ENCODE data around the gene RECK. TPM values are rescaled to one million over a fixed set of nuclear protein-coding genes. Genes with fewer than 3 reads are reported as not detected.
"Not testable (repeated sequence)": the region's sequence is repeated elsewhere in the genome, so short reads cannot be mapped to it uniquely, and the experiment has no call there.

Gene RECK
- total RNA-seq, 4 donors from 2014 or later: 14.3 to 37.7 (median 30.7) TPM

- TF ChIP-seq POLR2A (IDR thresholded peaks at IDR 0.05) (no peak), CTCF (IDR thresholded peaks at IDR 0.05) (no peak)
- DNase-seq: no peak
- Histone ChIP-seq H3K4me1 (no peaks in the 10 kb centered on the region), H3K4me3 (no peak overlapping the region), H3K27me3 (no peaks in the 10 kb centered on the region), H3K27ac (no peak overlapping the region), H3K9me3 (no peaks in the 10 kb centered on the region), H3K36me3 (no peaks in the 10 kb centered on the region)
- intact Hi-C loops (cut with DNase I; ENCODE audit: low total_unique reads): no loop called here
Measured at GRCh38 chr9:35996358-35996970, 40.2 kb upstream of the RECK start.

GRCh38 chr9:35997016-35997415 lies 39.7 kb upstream of the RECK start:
- H3K4me3 ChIP-seq; H3K36me3 ChIP-seq; H3K4me1 ChIP-seq; DNase-seq; H3K9me3 ChIP-seq; H3K27me3 ChIP-seq; intact Hi-C loops (cut with DNase I; ENCODE audit: low total_unique reads); H3K27ac ChIP-seq: not testable (repeated sequence)

GRCh38 chr9:35998333-35998732 lies 38.4 kb upstream of the RECK start:
- Histone ChIP-seq H3K4me3 (no peak overlapping the region), H3K27ac (no peak overlapping the region), H3K27me3 (no peaks in the 10 kb centered on the region), H3K4me1 (no peaks in the 10 kb centered on the region), H3K9me3 (no peaks in the 10 kb centered on the region), H3K36me3 (no peaks in the 10 kb centered on the region)
- no peak for DNase-seq
- TF ChIP-seq POLR2A (IDR thresholded peaks at IDR 0.05) (no peak), CTCF (IDR thresholded peaks at IDR 0.05) (no peak)
- intact Hi-C loops (cut with DNase I; ENCODE audit: low total_unique reads): no loop called here

- H3K4me1 ChIP-seq: no peaks in the 10 kb centered on the region
- no peak for DNase-seq
- no peaks in the 10 kb centered on the region for H3K27me3 ChIP-seq
- TF ChIP-seq CTCF (IDR thresholded peaks at IDR 0.05): no peak
- H3K36me3 ChIP-seq: no peaks in the 10 kb centered on the region
- H3K9me3 ChIP-seq: no peaks in the 10 kb centered on the region
- H3K27ac ChIP-seq: no peak overlapping the region
- intact Hi-C loops (cut with DNase I; ENCODE audit: low total_unique reads): no loop called here
- H3K4me3 ChIP-seq: no peak overlapping the region
Measured at GRCh38 chr9:36005891-36006290, 30.8 kb upstream of the RECK start.

GRCh38 chr9:36006549-36007315 lies 30.0 kb upstream of the RECK start:
- Histone ChIP-seq H3K36me3 (no peaks in the 10 kb centered on the region), H3K4me3 (no peak overlapping the region), H3K27me3 (no peaks in the 10 kb centered on the region), H3K27ac (no peak overlapping the region), H3K9me3 (no peaks in the 10 kb centered on the region), H3K4me1 (no peaks in the 10 kb centered on the region)
- intact Hi-C loops (cut with DNase I; ENCODE audit: low total_unique reads): no loop called here
- no peak for DNase-seq
- TF ChIP-seq POLR2A (IDR thresholded peaks at IDR 0.05): no peak
- no peak for TF ChIP-seq CTCF (IDR thresholded peaks at IDR 0.05)

Measured in uterus (tissue), 4 donors.